ENCODE results near the gene FUT2.

The FUT2 gene

GRCh38 chr19:48741129-48741999, 45.6 kb downstream of the FUT2 start:
- no peak for TF ChIP-seq CTCF (IDR thresholded peaks at IDR 0.05; ENCODE audit: insufficient read depth, low read length, poor library complexity, severe bottlenecking)
- Histone ChIP-seq H3K36me3 (ENCODE audit: control insufficient read depth, insufficient read depth, low read length) (no peaks in the 10 kb centered on the region), H3K4me3 (replicated peaks; ENCODE audit: low read depth, low read length) (no peak overlapping the region), H3K27me3 (replicated peaks; ENCODE audit: control insufficient read depth, insufficient read depth, low read length) (no peaks in the 10 kb centered on the region; the same call in 1 of the 2 replicates)
- DNase-seq (ENCODE audit: extremely low read depth, insufficient read length): peak; percentile 37

- Histone ChIP-seq H3K4me3 (replicated peaks; ENCODE audit: low read depth, low read length) (no peak overlapping the region), H3K36me3 (ENCODE audit: control insufficient read depth, insufficient read depth, low read length) (no peaks in the 10 kb centered on the region), H3K27me3 (replicated peaks; ENCODE audit: control insufficient read depth, insufficient read depth, low read length) (no peaks in the 10 kb centered on the region; the same call in 1 of the 2 replicates)
- DNase-seq (ENCODE audit: extremely low read depth, insufficient read length): no peak
- TF ChIP-seq CTCF (IDR thresholded peaks at IDR 0.05; ENCODE audit: insufficient read depth, low read length, poor library complexity, severe bottlenecking): no peak
Measured at GRCh38 chr19:48742096-48742495, 46.3 kb downstream of the FUT2 start.

- DNase-seq (ENCODE audit: extremely low read depth, insufficient read length): no peak
- Histone ChIP-seq H3K36me3 (ENCODE audit: control insufficient read depth, insufficient read depth, low read length) (no peaks in the 10 kb centered on the region), H3K27me3 (replicated peaks; ENCODE audit: control insufficient read depth, insufficient read depth, low read length) (no peaks in the 10 kb centered on the region), H3K4me3 (replicated peaks; ENCODE audit: low read depth, low read length) (no peak overlapping the region)
- no peak for TF ChIP-seq CTCF (IDR thresholded peaks at IDR 0.05; ENCODE audit: insufficient read depth, low read length, poor library complexity, severe bottlenecking)
Measured at GRCh38 chr19:48745208-48745995, 49.6 kb downstream of the FUT2 start.

GRCh38 chr19:48746110-48746509, 50.3 kb downstream of the FUT2 start:
- H3K27me3 ChIP-seq (replicated peaks; ENCODE audit: control insufficient read depth, insufficient read depth, low read length): no peaks in the 10 kb centered on the region
- H3K4me3 ChIP-seq (replicated peaks; ENCODE audit: low read depth, low read length): no peak overlapping the region
- H3K36me3 ChIP-seq (ENCODE audit: control insufficient read depth, insufficient read depth, low read length): no peaks in the 10 kb centered on the region
- no peak for TF ChIP-seq CTCF (IDR thresholded peaks at IDR 0.05; ENCODE audit: insufficient read depth, low read length, poor library complexity, severe bottlenecking)
- DNase-seq (ENCODE audit: extremely low read depth, insufficient read length): no peak

- H3K27me3 ChIP-seq (replicated peaks; ENCODE audit: control insufficient read depth, insufficient read depth, low read length): no peaks in the 10 kb centered on the region
- H3K36me3 ChIP-seq (ENCODE audit: control insufficient read depth, insufficient read depth, low read length): no peaks in the 10 kb centered on the region
- DNase-seq (ENCODE audit: extremely low read depth, insufficient read length): peak; percentile 52
- no peak for TF ChIP-seq CTCF (IDR thresholded peaks at IDR 0.05; ENCODE audit: insufficient read depth, low read length, poor library complexity, severe bottlenecking)
- peak within 1 kb of the TSS; percentile 41 for H3K4me3 ChIP-seq (replicated peaks; ENCODE audit: low read depth, low read length)
Measured at GRCh38 chr19:48746738-48747575, 51.2 kb downstream of the FUT2 start, which contains the start of gene IZUMO1. IZUMO1 (minus strand) TSS chr19:48746909; CDS start chr19:48745859, 1,050 bp downstream.
